Peyer's patch (tissue), 4 donors: ENCODE data around the gene HSD17B2. TPM values are rescaled to one million over a fixed set of nuclear protein-coding genes. Genes with fewer than 3 reads are reported as not detected.

Source experiments
- DNase-seq, 3 donors: peaks; one replicate each; pipeline ENCODE4 v3.0.0-alpha.2; 2017 to 2019
- H3K27ac ChIP-seq, 4 donors: fragments of 200-600 bp; sonication (generic); one replicate each; pipeline ENCODE4 v1.5.1; 2016 to 2019
- H3K27me3 ChIP-seq, 2 donors: fragments of 200-600 bp; sonication (generic); one replicate each; pipeline ENCODE4 v1.5.1; 2019
- H3K36me3 ChIP-seq, 3 donors: fragments of 200-600 bp; sonication (generic); one replicate each; pipeline ENCODE4 v1.5.1; 2016 to 2019
- H3K4me1 ChIP-seq, 4 donors: fragments of 200-600 bp; sonication (generic); one replicate each; pipeline ENCODE4 v1.5.1; 2016 to 2019
- H3K4me3 ChIP-seq, 4 donors: fragments of 200-600 bp; sonication (generic); 1 replicate in 3 of 4; 2 replicates in 1 of 4; pipeline ENCODE4 v1.5.1; 2016 to 2019; ENCODE audit warnings: mild to moderate bottlenecking in 1 of 4
- H3K9me3 ChIP-seq, 4 donors: fragments of 200-600 bp; sonication (generic); one replicate each; pipeline ENCODE4 v1.5.1; 2016 to 2019; ENCODE audit warnings: mild to moderate bottlenecking in 1 of 4
- CTCF ChIP-seq, 6 experiments: fragments of 450-650 bp in 4 of 6; fragments of 200-600 bp in 2 of 6; sonication (generic) in 1 of 6; IDR thresholded peaks; one replicate each; pipeline ENCODE4 v1.5.1; 2017 to 2019; ENCODE audit warnings: antibody characterized with exemption in 6 of 6, mild to moderate bottlenecking in 3 of 6, moderate library complexity in 1 of 6
- POLR2A ChIP-seq, 2 donors: fragments of 450-650 bp; IDR thresholded peaks; one replicate each; pipeline ENCODE4 v1.5.1; 2017; ENCODE audit warnings: antibody characterized with exemption in 2 of 2, mild to moderate bottlenecking in 2 of 2, moderate library complexity in 2 of 2
- total RNA-seq, 4 donors: library from RNA; depleted of rRNA; stranded (reverse); fragments of >200 nt; gene quantifications; one replicate each; pipeline ENCODE4 v1.1.0, GENCODE V29; 2016

HSD17B2 gene
- total RNA-seq, 4 donors from 2014 or later = 19.8 to 173 (median 140) TPM

GRCh38 chr16:82031116-82032084 is 3.7 kb upstream of the HSD17B2 start:
- H3K36me3 ChIP-seq = no peaks in the 10 kb centered on the region

GRCh38 chr16:82033006-82033405 is 2.0 kb upstream of the HSD17B2 start:
- H3K9me3 ChIP-seq = no peaks in the 10 kb centered on the region
- H3K36me3 ChIP-seq = no peaks in the 10 kb centered on the region
- TF ChIP-seq CTCF (IDR thresholded peaks at IDR 0.05) (no peak), POLR2A (IDR thresholded peaks at IDR 0.05) (no peak)
- DNase-seq = peak in 1 of 3 donors; percentile 58
- H3K27ac ChIP-seq = peak overlapping the region in 2 of 4 donors; percentile 58 to 89
- peaks cover 0 to 12% (median 5%) of the 10 kb centered on the region in 4 donors for H3K4me1 ChIP-seq
- H3K27me3 ChIP-seq = no peaks in the 10 kb centered on the region
- no peak overlapping the region for H3K4me3 ChIP-seq

More at GRCh38 chr16:82031116-82032084, 3.7 kb upstream of the HSD17B2 start:
- no peaks in the 10 kb centered on the region for H3K27me3 ChIP-seq
- no peak overlapping the region for H3K4me3 ChIP-seq
- DNase-seq = no peak
- H3K9me3 ChIP-seq = no peaks in the 10 kb centered on the region
- H3K27ac ChIP-seq = no peak overlapping the region
- TF ChIP-seq CTCF (IDR thresholded peaks at IDR 0.05) = peak in 4 of 6 experiments; percentile 23 to 78 (median 78)
- TF ChIP-seq POLR2A (IDR thresholded peaks at IDR 0.05) = no peak
- peaks cover 0 to 17% (median 5%) of the 10 kb centered on the region in 4 donors for H3K4me1 ChIP-seq

DNA sequence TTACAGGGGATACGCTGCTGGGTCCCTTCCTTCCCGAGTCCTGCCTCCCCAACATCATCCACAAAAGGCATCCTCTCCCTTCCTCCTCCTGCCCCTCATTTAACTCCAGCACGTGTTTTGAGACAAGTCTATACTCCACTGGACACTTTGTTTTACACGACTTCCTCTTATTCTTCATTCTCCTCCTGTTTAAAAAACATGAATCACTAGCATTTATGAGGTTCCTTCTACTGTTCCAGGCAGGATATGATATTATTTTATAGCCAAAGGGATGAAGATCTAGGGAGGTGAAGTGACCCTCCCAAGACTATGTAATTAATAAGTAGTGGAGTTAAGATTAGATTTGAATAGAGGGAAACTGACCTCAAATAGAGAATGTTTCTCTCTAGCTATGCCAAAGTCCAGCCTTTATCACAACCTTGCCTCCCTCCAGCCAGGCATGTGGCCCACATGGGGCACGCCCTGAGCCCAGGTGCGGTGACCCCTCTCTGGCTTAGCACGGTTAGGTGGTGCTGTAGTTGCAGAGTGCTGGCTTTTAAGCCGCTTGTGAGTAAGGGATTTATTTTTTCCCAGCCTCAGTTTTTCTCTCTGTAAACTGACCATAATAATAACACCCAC is 1.3 kb upstream of the HSD17B2 start:
- H3K36me3 ChIP-seq = no peaks in the 10 kb centered on the region
- H3K27ac ChIP-seq = peak overlapping the region in 3 of 4 donors; percentile 10 to 89 (median 76)
- no peaks in the 10 kb centered on the region for H3K9me3 ChIP-seq
- no peaks in the 10 kb centered on the region for H3K27me3 ChIP-seq
- peak overlapping the region in 1 of 4 donors; percentile 58 for H3K4me3 ChIP-seq
- H3K4me1 ChIP-seq = peaks cover 0 to 14% (median 5%) of the 10 kb centered on the region in 4 donors
- DNase-seq = peak in 2 of 3 donors; percentile 82 to 83
- TF ChIP-seq CTCF (IDR thresholded peaks at IDR 0.05) (no peak), POLR2A (IDR thresholded peaks at IDR 0.05) (no peak)

DNA sequence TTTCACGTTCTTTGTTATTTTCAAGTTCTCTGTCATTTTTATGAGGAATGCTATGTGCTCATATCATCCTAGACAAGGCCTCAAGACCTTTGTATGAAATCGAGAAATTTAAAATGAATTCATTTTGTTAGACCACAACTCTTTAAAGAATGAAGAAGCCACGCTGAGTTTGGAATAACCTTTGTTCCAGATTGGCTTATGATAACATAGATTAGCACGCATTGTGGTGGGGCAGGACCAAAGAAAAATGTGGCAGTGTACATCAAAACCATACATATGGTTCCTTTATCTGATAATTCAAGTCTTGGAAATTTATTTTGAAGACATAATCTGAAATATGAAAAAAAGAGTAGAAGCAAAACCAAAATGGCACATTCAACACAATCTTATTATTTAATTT is 2.2 kb downstream of the HSD17B2 start:
- H3K4me3 ChIP-seq = peak overlapping the region in 2 of 4 donors; percentile 58 to 69
- no peak overlapping the region for H3K27ac ChIP-seq
- no peaks in the 10 kb centered on the region for H3K27me3 ChIP-seq

More for the DNA sequence above, 2.2 kb downstream of the HSD17B2 start:
- Histone ChIP-seq H3K36me3 (no peaks in the 10 kb centered on the region), H3K9me3 (no peaks in the 10 kb centered on the region), H3K4me1 (peaks cover 0 to 16% (median 5%) of the 10 kb centered on the region in 4 donors)
- no peak for DNase-seq
- TF ChIP-seq POLR2A (IDR thresholded peaks at IDR 0.05) (no peak), CTCF (IDR thresholded peaks at IDR 0.05) (no peak)
